WTC11 (cell line): ENCODE results near the gene SOCS7. TPM values are rescaled to one million over a fixed set of nuclear protein-coding genes. Genes with fewer than 3 reads are reported as not detected.

Experiments used
- ATAC-seq: fragments of 200-7000 bp; cut with Tn5 transposase; 2 replicates; pipeline ENCODE4 v1.10.0; 2021; ENCODE audit warnings: mild to moderate bottlenecking, moderate library complexity
- CTCF ChIA-PET: fragments of 300-600 bp; sonication (Branson Sonifier 250); formaldehyde crosslinking; loops from one replicate; lab custom pipeline; 2021; ENCODE audit warnings: antibody characterized with exemption; lab: Charles Lee
- POLR2A ChIA-PET: fragments of 350-600 bp; sonication (Branson Sonifier 250); formaldehyde crosslinking; loops from one replicate; lab custom pipeline; 2021; ENCODE audit warnings: antibody characterized with exemption; lab: Charles Lee
- DNase-seq: peaks from one replicate; pipeline ENCODE4 v3.0.0; 2021; ENCODE audit warnings: low spot score
- H3K27ac Mint-ChIP-seq: 2 replicates; pipeline ENCODE4 v1.8.0; 2021; ENCODE audit warnings: mixed read lengths
- H3K27me3 Mint-ChIP-seq: 2 replicates; pipeline ENCODE4 v1.8.0; 2021; ENCODE audit warnings: low read depth, mild to moderate bottlenecking, moderate library complexity, mixed read lengths
- H3K36me3 Mint-ChIP-seq: 2 replicates; pipeline ENCODE4 v1.8.0; 2021; ENCODE audit warnings: mixed read lengths
- H3K4me1 Mint-ChIP-seq: 2 replicates; pipeline ENCODE4 v1.8.0; 2022; ENCODE audit warnings: mixed read lengths
- H3K4me3 Mint-ChIP-seq: 2 replicates; pipeline ENCODE4 v1.8.0; 2021; ENCODE audit warnings: mild to moderate bottlenecking, moderate library complexity, mixed read lengths
- H3K9me3 Mint-ChIP-seq: 2 replicates; pipeline ENCODE4 v1.8.0; 2021; ENCODE audit warnings: mixed read lengths
- ATF6 ChIP-seq: sonication (generic); formaldehyde crosslinking; IDR thresholded peaks from 2 replicates; pipeline ENCODE4 v1.8.1; 2023; ENCODE audit warnings: mild to moderate bottlenecking, missing genetic modification reagents
- CREB1 ChIP-seq: sonication (generic); formaldehyde crosslinking; IDR thresholded peaks from 2 replicates; pipeline ENCODE4 v1.8.0; 2023; ENCODE audit warnings: mild to moderate bottlenecking, missing genetic modification reagents
- CREM ChIP-seq: sonication (generic); formaldehyde crosslinking; IDR thresholded peaks from 2 replicates; pipeline ENCODE4 v1.8.1; 2022; ENCODE audit warnings: mild to moderate bottlenecking, missing genetic modification reagents, moderate library complexity
- CTCF ChIP-seq: fragments of 200-600 bp; IDR thresholded peaks from 2 replicates; pipeline ENCODE4 v1.8.0; 2022; ENCODE audit warnings: antibody characterized with exemption
- EMX1 ChIP-seq: fragments of 250-450 bp; sonication (Bioruptor Pico); IDR thresholded peaks from 2 replicates; pipeline ENCODE4 v1.8.0; 2021; ENCODE audit warnings: mild to moderate bottlenecking
- ESRRA ChIP-seq: sonication (generic); formaldehyde crosslinking; IDR thresholded peaks from 2 replicates; pipeline ENCODE4 v1.8.1; 2022; ENCODE audit warnings: mild to moderate bottlenecking, missing genetic modification reagents, borderline replicate concordance
- FOXP4 ChIP-seq: sonication (generic); formaldehyde crosslinking; IDR thresholded peaks from 2 replicates; pipeline ENCODE4 v1.8.0; 2022; ENCODE audit warnings: mild to moderate bottlenecking, missing genetic modification reagents
- GRHL2 ChIP-seq: fragments of 250-450 bp; sonication (Bioruptor Pico); IDR thresholded peaks from 2 replicates; pipeline ENCODE4 v1.8.0; 2022; ENCODE audit warnings: mild to moderate bottlenecking, moderate library complexity; ENCODE audit not compliant: insufficient replicate concordance, severe bottlenecking
- GTF2I ChIP-seq: fragments of 250-450 bp; sonication (Bioruptor Pico); conservative IDR thresholded peaks from 2 replicates; pipeline ENCODE4 v1.4.0; 2021; ENCODE audit warnings: mild to moderate bottlenecking
- NFYB ChIP-seq: sonication (generic); formaldehyde crosslinking; conservative IDR thresholded peaks from 2 replicates; pipeline ENCODE4 v1.8.0; 2022; ENCODE audit warnings: low read depth, missing genetic modification reagents
- SMAD3 ChIP-seq: sonication (generic); formaldehyde crosslinking; IDR thresholded peaks from 2 replicates; pipeline ENCODE4 v1.8.0; 2022; ENCODE audit warnings: missing genetic modification reagents, mild to moderate bottlenecking, borderline replicate concordance
- TCF7 ChIP-seq: sonication (generic); formaldehyde crosslinking; IDR thresholded peaks from 2 replicates; pipeline ENCODE4 v1.8.0; 2022; ENCODE audit warnings: mild to moderate bottlenecking, low read depth, missing genetic modification reagents, moderate library complexity
- TP53 ChIP-seq: sonication (generic); formaldehyde crosslinking; IDR thresholded peaks from 2 replicates; pipeline ENCODE4 v1.8.1; 2023; ENCODE audit warnings: mild to moderate bottlenecking, missing genetic modification reagents
- ZBTB21 ChIP-seq: sonication (generic); formaldehyde crosslinking; IDR thresholded peaks from 2 replicates; pipeline ENCODE4 v1.8.1; 2023; ENCODE audit warnings: mild to moderate bottlenecking, missing genetic modification reagents, borderline replicate concordance
- ZNF138 ChIP-seq: sonication (generic); formaldehyde crosslinking; conservative IDR thresholded peaks from 2 replicates; pipeline ENCODE4 v1.8.1; 2022; ENCODE audit warnings: mild to moderate bottlenecking, moderate library complexity, missing genetic modification reagents
- ZNF219 ChIP-seq: sonication (generic); formaldehyde crosslinking; IDR thresholded peaks from 2 replicates; pipeline ENCODE4 v1.8.0; 2023; ENCODE audit warnings: missing genetic modification reagents, mild to moderate bottlenecking, borderline replicate concordance
- ZNF317 ChIP-seq: sonication (generic); formaldehyde crosslinking; IDR thresholded peaks from 2 replicates; pipeline ENCODE4 v1.8.1; 2023; ENCODE audit warnings: low read depth, mild to moderate bottlenecking, moderate library complexity, missing genetic modification reagents, borderline replicate concordance
- ZNF396 ChIP-seq: fragments of 250-450 bp; sonication (Bioruptor Pico); IDR thresholded peaks from 2 replicates; pipeline ENCODE4 v1.8.0; 2021; ENCODE audit warnings: mild to moderate bottlenecking, moderate library complexity, borderline replicate concordance
- total RNA-seq: library from RNA; stranded (reverse); gene quantifications from 3 replicates; pipeline ENCODE4 v1.2.3, GENCODE V29; 2021
- TF ChIP-seq, protein P1 (sequence below): sonication (generic); formaldehyde crosslinking; IDR thresholded peaks from 2 replicates; pipeline ENCODE4 v1.8.0; 2022; ENCODE audit warnings: mild to moderate bottlenecking, missing genetic modification reagents
- TF ChIP-seq, protein P2 (sequence below): fragments of 250-450 bp; sonication (Bioruptor Pico); IDR thresholded peaks from 2 replicates; pipeline ENCODE4 v2.1.2; 2022; ENCODE audit warnings: mild to moderate bottlenecking, moderate library complexity

SOCS7 gene
- total RNA-seq, 1 experiment from 2014 or later: 33.6 TPM

GRCh38 chr17:38419508-38419981 lies 67.9 kb downstream of the SOCS7 start:
- no peak for DNase-seq
- Mint-ChIP-seq H3K4me1 (peaks cover 65% of the 10 kb centered on the region), H3K4me3 (peak overlapping the region; percentile 75), H3K27ac (no peak overlapping the region), H3K27me3 (peaks cover 38% of the 10 kb centered on the region), H3K9me3 (no peaks in the 10 kb centered on the region), H3K36me3 (no peaks in the 10 kb centered on the region)
- ChIA-PET POLR2A (interaction anchor here (0.5 to 5.4 kb wide), 6 partner anchors 9 to 95 kb away, joined by 3 to 26 read pairs (median 4); partner anchors contain the start of gene ARHGAP23), CTCF (interaction anchor here (0.7 to 9.5 kb wide), 14 partner anchors 15 to 248 kb away, joined by 3 to 222 read pairs (median 4); no protein-coding TSS in a partner anchor)
- ATAC-seq: no peak
- no peak for TF ChIP-seq TP53
- TF ChIP-seq SMAD3 (CRISPR knock-in tag): no peak
- no peak for TF ChIP-seq CTCF
- TF ChIP-seq ZNF219 (CRISPR knock-in tag): no peak
- TF ChIP-seq ESRRA (CRISPR knock-in tag): no peak
- no peak for TF ChIP-seq ZNF317 (CRISPR knock-in tag)
- no peak for TF ChIP-seq ZNF138 (CRISPR knock-in tag)
- TF ChIP-seq, protein P1, sequence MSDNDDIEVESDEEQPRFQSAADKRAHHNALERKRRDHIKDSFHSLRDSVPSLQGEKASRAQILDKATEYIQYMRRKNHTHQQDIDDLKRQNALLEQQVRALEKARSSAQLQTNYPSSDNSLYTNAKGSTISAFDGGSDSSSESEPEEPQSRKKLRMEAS (CRISPR knock-in tag): no peak
- TF ChIP-seq NFYB (CRISPR knock-in tag): no peak
- TF ChIP-seq CREM: no peak
- TF ChIP-seq ZBTB21 (CRISPR knock-in tag): no peak
- no peak for TF ChIP-seq ATF6 (CRISPR knock-in tag)
- TF ChIP-seq FOXP4 (CRISPR knock-in tag): no peak
- TF ChIP-seq TCF7: no peak
- TF ChIP-seq, protein P2, sequence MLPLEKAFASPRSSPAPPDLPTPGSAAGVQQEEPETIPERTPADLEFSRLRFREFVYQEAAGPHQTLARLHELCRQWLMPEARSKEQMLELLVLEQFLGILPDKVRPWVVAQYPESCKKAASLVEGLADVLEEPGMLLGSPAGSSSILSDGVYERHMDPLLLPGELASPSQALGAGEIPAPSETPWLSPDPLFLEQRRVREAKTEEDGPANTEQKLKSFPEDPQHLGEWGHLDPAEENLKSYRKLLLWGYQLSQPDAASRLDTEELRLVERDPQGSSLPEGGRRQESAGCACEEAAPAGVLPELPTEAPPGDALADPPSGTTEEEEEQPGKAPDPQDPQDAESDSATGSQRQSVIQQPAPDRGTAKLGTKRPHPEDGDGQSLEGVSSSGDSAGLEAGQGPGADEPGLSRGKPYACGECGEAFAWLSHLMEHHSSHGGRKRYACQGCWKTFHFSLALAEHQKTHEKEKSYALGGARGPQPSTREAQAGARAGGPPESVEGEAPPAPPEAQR (CRISPR knock-in tag): no peak
- no peak for TF ChIP-seq GTF2I (CRISPR knock-in tag)
- no peak for TF ChIP-seq EMX1 (CRISPR knock-in tag)
- TF ChIP-seq ZNF396 (CRISPR knock-in tag): no peak
- no peak for TF ChIP-seq GRHL2 (CRISPR knock-in tag)
- no peak for TF ChIP-seq CREB1 (CRISPR knock-in tag)
